Breast epithelium (tissue), 4 donors: ENCODE measurements around the gene ZNF444. TPM values are rescaled to one million over a fixed set of nuclear protein-coding genes. Genes with fewer than 3 reads are reported as not detected.

Experiments used
- DNase-seq, 2 donors: peaks; one replicate each; pipeline ENCODE4 v3.0.0-alpha.2; 2019; ENCODE audit warnings: low spot score in 2 of 2
- H3K27ac ChIP-seq, 2 donors: fragments of 200-600 bp; sonication (generic) in 1 of 2; one replicate each; pipeline ENCODE4 v1.5.1; 2016 to 2019; ENCODE audit warnings: mild to moderate bottlenecking in 1 of 2
- H3K27me3 ChIP-seq, 2 donors: fragments of 200-600 bp; sonication (generic) in 1 of 2; one replicate each; pipeline versions ENCODE4 v1.5.1 to v1.6.0; 2017 to 2019; ENCODE audit warnings: control low read depth in 1 of 2, mild to moderate bottlenecking in 1 of 2
- H3K36me3 ChIP-seq: fragments of 200-600 bp; one replicate; pipeline ENCODE4 v1.5.1; 2019
- H3K4me1 ChIP-seq, 2 donors: fragments of 200-600 bp; sonication (generic); one replicate each; pipeline ENCODE4 v1.5.1; 2016 to 2019; ENCODE audit warnings: control low read depth in 1 of 2
- H3K4me3 ChIP-seq, 3 donors: fragments of 200-600 bp; sonication (generic); 1 replicate in 2 of 3; 2 replicates in 1 of 3; pipeline ENCODE4 v1.5.1; 2016 to 2019; ENCODE audit warnings: mild to moderate bottlenecking in 3 of 3, moderate library complexity in 2 of 3
- H3K9me3 ChIP-seq, 2 donors: fragments of 200-600 bp; sonication (generic) in 1 of 2; one replicate each; pipeline ENCODE4 v1.5.1; 2016 to 2019; ENCODE audit warnings: control low read depth in 1 of 2
- POLR2A ChIP-seq: fragments of 450-650 bp; IDR thresholded peaks from one replicate; pipeline ENCODE4 v1.6.1; 2016; ENCODE audit warnings: antibody characterized with exemption, mild to moderate bottlenecking, moderate library complexity
- POLR2AphosphoS5 ChIP-seq, 3 donors: sonication (generic); formaldehyde crosslinking; IDR thresholded peaks; one replicate each; pipeline ENCODE4 v1.6.1; 2017; ENCODE audit warnings: antibody characterized with exemption in 3 of 3
- intact Hi-C: fragments of 100-400 bp; cut with DNase I; formaldehyde crosslinking; loops from one replicate; pipeline ENCODE4 v1.15.1; 2023; ENCODE audit warnings: low total_unique reads
- total RNA-seq, 3 donors: library from RNA; depleted of rRNA; stranded (reverse); fragments of >200 nt; gene quantifications; one replicate each; pipeline ENCODE4 v1.1.0, GENCODE V29; 2016
- TF ChIP-seq, protein P1 (sequence below), 3 donors: fragments of 450-650 bp; IDR thresholded peaks; one replicate each; pipeline ENCODE4 v1.5.1; 2016 to 2017; ENCODE audit warnings: antibody characterized with exemption in 3 of 3, mild to moderate bottlenecking in 3 of 3, moderate library complexity in 3 of 3

The ZNF444 gene
- total RNA-seq, 3 donors from 2014 or later = 13.9 to 38.5 (median 33.1) TPM

DNA sequence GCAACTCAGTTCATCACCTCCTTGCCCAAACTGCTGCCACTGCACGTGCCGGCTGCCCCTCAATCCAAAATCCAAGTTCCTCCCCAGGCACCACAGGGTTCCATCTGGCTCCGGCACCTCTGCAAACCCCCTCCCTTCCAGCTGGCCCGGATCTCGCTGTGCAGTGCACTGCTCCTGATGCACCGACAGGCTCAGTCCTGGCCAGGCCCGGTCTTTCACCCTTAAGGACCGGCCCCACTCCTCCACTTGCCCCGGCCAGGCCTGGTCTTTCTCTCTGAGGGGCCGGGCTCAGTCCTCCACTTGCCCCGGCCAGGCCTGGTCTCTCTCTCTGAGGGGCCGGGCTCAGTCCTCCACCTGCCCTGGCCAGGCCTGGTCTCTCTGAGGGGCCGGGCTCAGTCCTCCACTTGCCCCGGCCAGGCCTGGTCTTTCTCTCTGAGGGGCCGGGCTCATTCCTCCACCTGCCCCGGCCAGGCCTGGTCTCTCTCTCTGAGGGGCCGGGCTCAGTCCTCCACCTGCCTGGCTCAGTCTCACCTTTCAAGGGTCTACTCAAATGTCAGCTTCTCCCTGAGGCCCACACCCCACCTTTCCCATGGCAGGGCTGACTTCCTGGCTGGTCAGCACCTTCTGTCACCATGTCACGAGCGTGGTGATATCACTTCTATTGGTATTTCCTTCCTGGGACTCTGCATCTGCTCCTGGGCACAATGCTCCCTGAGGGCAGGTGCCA, 26.9 kb upstream of the ZNF444 start:
- TF ChIP-seq POLR2A (no peak), POLR2AphosphoS5 (IDR thresholded peaks at IDR 0.05) (no peak)
- TF ChIP-seq, protein P1, sequence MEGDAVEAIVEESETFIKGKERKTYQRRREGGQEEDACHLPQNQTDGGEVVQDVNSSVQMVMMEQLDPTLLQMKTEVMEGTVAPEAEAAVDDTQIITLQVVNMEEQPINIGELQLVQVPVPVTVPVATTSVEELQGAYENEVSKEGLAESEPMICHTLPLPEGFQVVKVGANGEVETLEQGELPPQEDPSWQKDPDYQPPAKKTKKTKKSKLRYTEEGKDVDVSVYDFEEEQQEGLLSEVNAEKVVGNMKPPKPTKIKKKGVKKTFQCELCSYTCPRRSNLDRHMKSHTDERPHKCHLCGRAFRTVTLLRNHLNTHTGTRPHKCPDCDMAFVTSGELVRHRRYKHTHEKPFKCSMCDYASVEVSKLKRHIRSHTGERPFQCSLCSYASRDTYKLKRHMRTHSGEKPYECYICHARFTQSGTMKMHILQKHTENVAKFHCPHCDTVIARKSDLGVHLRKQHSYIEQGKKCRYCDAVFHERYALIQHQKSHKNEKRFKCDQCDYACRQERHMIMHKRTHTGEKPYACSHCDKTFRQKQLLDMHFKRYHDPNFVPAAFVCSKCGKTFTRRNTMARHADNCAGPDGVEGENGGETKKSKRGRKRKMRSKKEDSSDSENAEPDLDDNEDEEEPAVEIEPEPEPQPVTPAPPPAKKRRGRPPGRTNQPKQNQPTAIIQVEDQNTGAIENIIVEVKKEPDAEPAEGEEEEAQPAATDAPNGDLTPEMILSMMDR (IDR thresholded peaks at IDR 0.05) = no peak
- intact Hi-C loops = no loop called here
- no peaks in the 10 kb centered on the region for H3K27me3 ChIP-seq
- peaks cover 5 to 41% of the 10 kb centered on the region in 2 donors for H3K4me1 ChIP-seq
- no peaks in the 10 kb centered on the region for H3K9me3 ChIP-seq
- no peak overlapping the region for H3K4me3 ChIP-seq
- DNase-seq = no peak
- no peaks in the 10 kb centered on the region for H3K36me3 ChIP-seq
- peak overlapping the region in 1 of 2 donors; percentile 12 for H3K27ac ChIP-seq

DNA sequence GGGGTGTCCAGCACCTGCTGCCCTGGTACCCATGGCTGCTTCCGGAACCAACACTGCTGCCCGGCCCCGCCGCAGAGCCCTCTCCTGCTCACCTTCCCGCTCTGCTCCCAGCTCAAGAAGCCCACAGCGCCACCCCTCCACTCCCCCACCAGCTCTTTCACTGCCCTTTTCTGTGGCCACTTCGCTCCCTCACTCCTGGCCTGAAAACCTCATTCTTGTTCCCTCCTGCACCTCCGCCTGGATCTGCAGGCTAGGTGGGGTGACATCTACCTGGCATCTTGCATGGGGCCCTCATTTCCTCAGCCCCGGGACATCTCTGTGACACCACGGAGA, 26.3 kb upstream of the ZNF444 start:
- no peaks in the 10 kb centered on the region for H3K36me3 ChIP-seq
- H3K4me3 ChIP-seq = no peak overlapping the region
- no peaks in the 10 kb centered on the region for H3K27me3 ChIP-seq
- peaks cover 5 to 45% of the 10 kb centered on the region in 2 donors for H3K4me1 ChIP-seq
- no peaks in the 10 kb centered on the region for H3K9me3 ChIP-seq
- intact Hi-C loops = loop anchor here (5.0 kb wide), 1 partner anchor 1108 kb away; no protein-coding TSS in a partner anchor
- no peak for TF ChIP-seq POLR2A
- TF ChIP-seq POLR2AphosphoS5 (IDR thresholded peaks at IDR 0.05) = no peak
- TF ChIP-seq, protein P1 (IDR thresholded peaks at IDR 0.05) = no peak
- DNase-seq = no peak
- H3K27ac ChIP-seq = no peak overlapping the region

DNA sequence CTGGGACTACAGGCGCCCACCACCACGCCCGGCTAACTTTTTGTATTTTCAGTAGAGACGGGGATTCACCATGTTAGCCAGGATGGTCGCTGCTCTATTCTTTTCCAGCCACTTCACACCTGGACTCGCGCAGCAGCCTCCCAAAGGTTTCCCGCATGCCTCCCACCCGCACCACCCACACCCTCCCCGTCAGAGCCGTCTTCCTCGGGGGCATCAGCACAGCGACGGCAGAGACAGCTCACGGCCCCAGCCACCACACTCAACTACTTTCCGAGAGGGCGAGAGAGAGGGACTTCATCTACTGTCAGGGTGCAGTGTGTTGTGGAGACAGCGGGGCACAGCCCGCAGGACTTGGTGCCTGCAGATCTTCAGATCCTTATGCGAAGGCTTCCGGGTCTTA, 25.6 kb upstream of the ZNF444 start:
- peaks cover 5 to 49% of the 10 kb centered on the region in 2 donors for H3K4me1 ChIP-seq
- no peaks in the 10 kb centered on the region for H3K27me3 ChIP-seq
- no peak overlapping the region for H3K4me3 ChIP-seq
- intact Hi-C loops = loop anchor here (5.0 kb wide), 1 partner anchor 1107 kb away; no protein-coding TSS in a partner anchor
- DNase-seq = no peak
- H3K27ac ChIP-seq = no peak overlapping the region
- TF ChIP-seq POLR2AphosphoS5 (IDR thresholded peaks at IDR 0.05) = no peak
- TF ChIP-seq, protein P1 (IDR thresholded peaks at IDR 0.05) = no peak
- no peak for TF ChIP-seq POLR2A
- no peaks in the 10 kb centered on the region for H3K9me3 ChIP-seq
- H3K36me3 ChIP-seq = no peaks in the 10 kb centered on the region

DNA sequence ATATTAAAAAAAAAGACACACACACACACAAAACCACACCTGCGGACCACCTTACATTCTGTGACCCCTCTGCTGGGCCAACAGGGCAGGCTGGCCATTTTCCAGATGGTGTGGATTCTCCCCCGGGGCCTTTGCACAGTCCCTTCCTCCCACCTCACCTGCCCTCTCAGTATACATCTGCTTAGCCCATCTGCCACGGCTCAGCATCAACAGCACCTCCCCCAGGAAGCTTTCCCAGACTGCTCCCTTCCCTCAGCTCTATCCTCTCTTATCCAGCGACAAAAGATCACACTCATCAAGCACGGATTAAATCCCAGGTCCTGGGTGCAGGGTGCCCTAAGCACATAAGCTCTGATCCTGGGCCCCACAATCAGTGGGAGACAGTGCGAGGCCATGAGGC, 24.5 kb upstream of the ZNF444 start:
- H3K4me1 ChIP-seq = peaks cover 0 to 37% of the 10 kb centered on the region in 2 donors
- intact Hi-C loops = loop anchor here (5.0 kb wide), 1 partner anchor 1106 kb away; no protein-coding TSS in a partner anchor
- H3K4me3 ChIP-seq = no peak overlapping the region
- H3K27ac ChIP-seq = no peak overlapping the region
- TF ChIP-seq POLR2AphosphoS5 (IDR thresholded peaks at IDR 0.05) = no peak
- no peak for TF ChIP-seq POLR2A
- TF ChIP-seq, protein P1 (IDR thresholded peaks at IDR 0.05) = no peak
- DNase-seq = no peak
- no peaks in the 10 kb centered on the region for H3K9me3 ChIP-seq
- no peaks in the 10 kb centered on the region for H3K27me3 ChIP-seq
- H3K36me3 ChIP-seq = no peaks in the 10 kb centered on the region

GRCh38 chr19:56117376-56117884, 23.7 kb upstream of the ZNF444 start:
- Histone ChIP-seq H3K4me1 (peaks cover 0 to 29% of the 10 kb centered on the region in 2 donors), H3K9me3 (no peaks in the 10 kb centered on the region), H3K4me3 (no peak overlapping the region), H3K36me3 (no peaks in the 10 kb centered on the region), H3K27me3 (no peaks in the 10 kb centered on the region), H3K27ac (peak overlapping the region; percentile 26 to 41)
- intact Hi-C loops = loop anchor here (5.0 kb wide), 1 partner anchor 1105 kb away; no protein-coding TSS in a partner anchor
- no peak for DNase-seq
- no peak for TF ChIP-seq POLR2AphosphoS5 (IDR thresholded peaks at IDR 0.05)
- TF ChIP-seq, protein P1 (IDR thresholded peaks at IDR 0.05) = no peak
- no peak for TF ChIP-seq POLR2A
